ENCODE measurements around the gene ITPKC.
"Not testable (repeated sequence)": the region's sequence is repeated elsewhere in the genome, so short reads cannot be mapped to it uniquely, and the experiment has no call there.

Gene ITPKC

DNA sequence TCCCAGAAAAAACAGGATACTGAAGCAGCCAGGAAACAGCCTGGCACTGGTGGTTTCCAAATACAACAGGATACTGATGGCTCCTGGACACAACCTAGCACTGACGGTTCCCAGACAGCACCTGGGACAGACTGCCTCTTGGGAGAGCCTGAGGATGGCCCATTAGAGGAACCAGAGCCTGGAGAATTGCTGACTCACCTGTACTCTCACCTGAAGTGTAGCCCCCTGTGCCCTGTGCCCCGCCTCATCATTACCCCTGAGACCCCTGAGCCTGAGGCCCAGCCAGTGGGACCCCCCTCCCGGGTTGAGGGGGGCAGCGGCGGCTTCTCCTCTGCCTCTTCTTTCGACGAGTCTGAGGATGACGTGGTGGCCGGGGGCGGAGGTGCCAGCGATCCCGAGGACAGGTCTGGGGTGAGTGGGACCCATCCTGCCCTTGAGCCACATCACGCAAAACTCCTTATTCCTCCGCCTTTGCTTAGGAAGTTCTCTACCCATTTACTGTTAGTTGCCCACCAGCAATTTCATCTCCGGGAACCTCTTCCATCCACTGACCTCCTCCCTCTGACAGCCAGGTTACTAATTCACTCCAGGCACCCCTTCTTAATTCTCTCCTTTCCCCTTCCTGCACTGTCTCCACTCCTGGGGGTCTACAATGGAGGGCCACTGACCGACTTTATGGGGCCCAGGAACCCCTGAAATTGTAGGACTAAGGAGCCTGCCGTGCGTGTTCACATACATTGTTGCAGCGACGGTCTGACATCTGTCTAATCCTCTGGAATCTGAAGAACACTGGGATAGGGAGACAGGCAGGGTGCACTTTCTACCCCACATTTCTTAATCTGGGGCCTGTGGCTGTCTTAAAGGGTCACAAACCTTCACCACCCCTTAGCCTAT lies 1.2 kb downstream of the ITPKC start:
- no peak for DNase-seq

- DNase-seq: peak; percentile 17
Measured at GRCh38 chr19:40718774-40719391, 2.0 kb downstream of the ITPKC start.

DNA sequence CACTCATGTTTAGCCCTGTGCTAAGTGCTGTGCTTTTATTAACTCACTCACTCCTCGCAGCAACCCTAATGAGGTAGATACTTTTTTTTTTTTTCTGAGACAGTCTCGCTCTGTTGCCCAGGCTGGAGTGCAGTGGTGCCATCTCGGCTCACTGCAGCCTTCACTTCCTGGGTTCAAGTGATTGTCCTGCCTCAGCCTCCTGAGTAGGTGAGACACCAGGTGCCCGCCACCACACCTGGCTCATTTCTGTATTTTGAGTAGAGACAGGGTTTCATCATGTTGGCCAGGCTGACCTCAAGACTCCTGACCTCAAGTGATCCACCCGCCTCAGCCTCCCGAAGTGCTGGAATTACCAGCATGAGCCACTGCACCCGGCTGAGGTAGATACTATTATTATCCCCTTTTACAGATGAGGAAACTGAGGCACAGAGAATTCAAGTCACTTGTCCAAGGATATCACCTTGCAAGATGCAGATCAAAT lies 2.5 kb downstream of the ITPKC start:
- DNase-seq: no peak

DNA sequence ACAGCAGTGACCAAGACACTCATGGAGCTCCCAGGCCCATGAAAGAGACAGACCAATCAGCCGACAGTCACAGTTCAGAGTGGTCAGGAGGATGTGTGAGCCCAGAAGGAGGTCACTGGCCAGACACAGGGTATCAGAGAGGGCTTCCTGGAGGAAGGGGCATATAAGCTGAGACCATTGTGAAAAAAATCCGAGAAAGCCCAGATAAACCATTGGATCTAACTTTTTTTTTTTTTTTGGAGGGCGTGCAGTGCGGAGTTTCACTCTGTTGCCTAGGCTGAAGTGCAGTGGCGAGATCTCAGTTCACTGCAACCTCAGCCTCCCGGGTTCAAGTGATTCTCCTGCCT lies 4.2 kb downstream of the ITPKC start:
- no peak for DNase-seq

- DNase-seq: no peak
Measured at GRCh38 chr19:40721936-40722661, 5.2 kb downstream of the ITPKC start.

- DNase-seq: no peak
Measured at GRCh38 chr19:40723661-40724254, 6.8 kb downstream of the ITPKC start.

GRCh38 chr19:40724315-40724714 lies 7.4 kb downstream of the ITPKC start:
- no peak for DNase-seq

GRCh38 chr19:40724855-40725254 lies 7.9 kb downstream of the ITPKC start:
- no peak for DNase-seq

DNA sequence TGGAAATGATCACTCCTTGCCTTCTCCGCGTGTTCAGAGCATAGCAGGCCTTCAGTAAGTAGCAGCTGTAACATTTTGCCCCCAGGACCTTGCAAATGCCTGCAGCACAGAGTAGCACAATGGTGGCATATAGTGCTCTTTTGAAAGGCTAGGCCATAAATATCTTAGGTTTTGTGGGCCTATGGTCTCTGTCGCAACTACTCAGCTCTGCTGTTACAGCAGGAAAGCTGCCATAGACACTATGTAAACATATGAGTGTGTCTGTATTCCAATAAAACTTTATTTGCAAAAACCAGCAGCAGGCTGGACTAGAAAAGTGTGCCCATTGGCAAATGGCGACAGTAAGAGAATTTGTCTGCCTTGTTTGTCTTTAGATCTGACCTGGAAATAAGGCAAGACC lies 9.4 kb downstream of the ITPKC start:
- DNase-seq: no peak

GRCh38 chr19:40730065-40730464 lies 13.2 kb downstream of the ITPKC start:
- not testable (repeated sequence) for DNase-seq

- DNase-seq: not testable (repeated sequence)
Measured at GRCh38 chr19:40732304-40732703, 15.4 kb downstream of the ITPKC start.

GRCh38 chr19:40733149-40733548 lies 16.2 kb downstream of the ITPKC start:
- DNase-seq: no peak

- no peak for DNase-seq
Measured at GRCh38 chr19:40735013-40735771, 18.3 kb downstream of the ITPKC start.

GRCh38 chr19:40736661-40737060 lies 19.7 kb downstream of the ITPKC start:
- no peak for DNase-seq

- no peak for DNase-seq
Measured at GRCh38 chr19:40737102-40737644, 20.3 kb downstream of the ITPKC start.

- no peak for DNase-seq
Measured at GRCh38 chr19:40739030-40739839, 22.3 kb downstream of the ITPKC start.

GRCh38 chr19:40739871-40740703 lies 23.2 kb downstream of the ITPKC start:
- DNase-seq: no peak

DNA sequence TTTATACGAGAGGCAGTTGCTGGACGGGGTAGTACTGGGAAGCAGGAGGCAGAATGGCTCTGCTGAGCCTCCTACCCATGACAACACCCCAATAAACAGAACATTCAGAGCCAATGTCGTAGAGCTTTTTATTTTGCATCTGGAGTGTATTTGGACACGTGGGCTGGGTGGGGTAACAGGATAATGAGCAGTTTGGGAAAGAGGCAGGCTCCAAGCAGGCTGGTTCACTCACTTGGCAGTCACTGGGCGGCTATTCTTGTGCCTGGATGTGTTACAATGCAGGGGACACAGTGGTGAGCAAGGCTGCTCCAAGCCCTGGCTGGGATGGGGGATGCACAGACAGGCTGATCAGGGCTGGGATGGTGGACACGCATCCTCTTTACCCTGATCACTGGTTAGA lies 23.8 kb downstream of the ITPKC start:
- DNase-seq: no peak

GRCh38 chr19:40741527-40742390 lies 24.8 kb downstream of the ITPKC start:
- no peak for DNase-seq

All from fibroblast of skin of back (primary cell).